Bronchial epithelial cell (primary cell): ENCODE data around the gene NRIP2. TPM values are rescaled to one million over a fixed set of nuclear protein-coding genes. Genes with fewer than 3 reads are reported as not detected.
A peak's percentile ranks its signal among the peaks of the same experiment; 100 is the strongest.

Experiments used
- DNase-seq: peaks from one replicate; pipeline ENCODE4 v3.0.0-alpha.2; 2010; ENCODE audit warnings: low read depth
- FAIRE-seq: peaks from 2 replicates; lab custom pipeline; 2011; peaks lifted over from hg19 to GRCh38; lab: Jason Lieb, UNC
- H3K27me3 ChIP-seq: 2 replicates; pipeline ENCODE4 v1.5.1; 2011; ENCODE audit warnings: low read length; ENCODE audit not compliant: control insufficient read depth, insufficient read depth
- H3K36me3 ChIP-seq: 2 replicates; pipeline ENCODE4 v1.5.1; 2011; ENCODE audit warnings: low read length; ENCODE audit not compliant: control insufficient read depth, insufficient read depth
- H3K4me3 ChIP-seq: 2 replicates; pipeline ENCODE4 v1.5.1; 2011; ENCODE audit warnings: mild to moderate bottlenecking, low read depth, low read length, control low read depth
- CTCF ChIP-seq: IDR thresholded peaks from 2 replicates; pipeline ENCODE4 v1.5.1; 2011; ENCODE audit warnings: mild to moderate bottlenecking, moderate library complexity, low read length, control low read depth, inconsistent platforms; ENCODE audit not compliant: insufficient read depth, severe bottlenecking
- total RNA-seq: library from RNA; depleted of rRNA; stranded (reverse); fragments of >200 nt; gene quantifications from 2 replicates; pipeline ENCODE4 v1.2.1, GENCODE V29; 2014

Gene NRIP2
- total RNA-seq, 1 donor from 2014 or later, result not detected

GRCh38 chr12:2823483-2823882 lies 11.4 kb downstream of the NRIP2 start:
- TF ChIP-seq CTCF, result no peak
- Histone ChIP-seq H3K27me3 (no peaks in the 10 kb centered on the region), H3K36me3 (peaks cover 31% of the 10 kb centered on the region), H3K4me3 (no peak overlapping the region)
- DNase-seq (no peak), FAIRE-seq (no peak)

DNA sequence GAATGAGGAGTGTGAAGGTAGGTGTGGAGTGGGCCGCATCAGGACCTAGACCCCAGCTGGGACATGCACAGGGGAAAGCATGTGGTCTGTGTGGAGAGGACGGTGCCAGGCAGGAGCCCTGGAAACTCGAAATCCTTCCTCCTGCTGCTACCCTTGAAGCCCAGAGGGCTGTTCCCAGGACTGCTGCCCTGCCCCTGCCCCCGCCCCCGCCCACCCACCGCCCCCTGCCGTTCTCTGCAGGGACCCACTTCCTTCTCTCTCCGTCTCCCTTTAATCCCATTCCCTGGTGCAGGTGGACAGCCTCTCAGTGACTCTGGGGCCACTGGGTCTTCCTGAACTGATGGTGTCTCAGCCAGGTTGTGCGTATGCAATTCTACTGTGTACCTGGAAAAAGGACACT lies 14.4 kb downstream of the NRIP2 start:
- H3K36me3 ChIP-seq, result peaks cover 25% of the 10 kb centered on the region
- DNase-seq, result no peak
- TF ChIP-seq CTCF, result no peak
- no peaks in the 10 kb centered on the region for H3K27me3 ChIP-seq
- FAIRE-seq, result no peak
- H3K4me3 ChIP-seq, result no peak overlapping the region

GRCh38 chr12:2819810-2820209 lies 15.0 kb downstream of the NRIP2 start:
- TF ChIP-seq CTCF, result no peak
- FAIRE-seq (no peak), DNase-seq (no peak)
- peaks cover 24% of the 10 kb centered on the region for H3K36me3 ChIP-seq
- no peak overlapping the region for H3K4me3 ChIP-seq
- H3K27me3 ChIP-seq, result no peaks in the 10 kb centered on the region

DNA sequence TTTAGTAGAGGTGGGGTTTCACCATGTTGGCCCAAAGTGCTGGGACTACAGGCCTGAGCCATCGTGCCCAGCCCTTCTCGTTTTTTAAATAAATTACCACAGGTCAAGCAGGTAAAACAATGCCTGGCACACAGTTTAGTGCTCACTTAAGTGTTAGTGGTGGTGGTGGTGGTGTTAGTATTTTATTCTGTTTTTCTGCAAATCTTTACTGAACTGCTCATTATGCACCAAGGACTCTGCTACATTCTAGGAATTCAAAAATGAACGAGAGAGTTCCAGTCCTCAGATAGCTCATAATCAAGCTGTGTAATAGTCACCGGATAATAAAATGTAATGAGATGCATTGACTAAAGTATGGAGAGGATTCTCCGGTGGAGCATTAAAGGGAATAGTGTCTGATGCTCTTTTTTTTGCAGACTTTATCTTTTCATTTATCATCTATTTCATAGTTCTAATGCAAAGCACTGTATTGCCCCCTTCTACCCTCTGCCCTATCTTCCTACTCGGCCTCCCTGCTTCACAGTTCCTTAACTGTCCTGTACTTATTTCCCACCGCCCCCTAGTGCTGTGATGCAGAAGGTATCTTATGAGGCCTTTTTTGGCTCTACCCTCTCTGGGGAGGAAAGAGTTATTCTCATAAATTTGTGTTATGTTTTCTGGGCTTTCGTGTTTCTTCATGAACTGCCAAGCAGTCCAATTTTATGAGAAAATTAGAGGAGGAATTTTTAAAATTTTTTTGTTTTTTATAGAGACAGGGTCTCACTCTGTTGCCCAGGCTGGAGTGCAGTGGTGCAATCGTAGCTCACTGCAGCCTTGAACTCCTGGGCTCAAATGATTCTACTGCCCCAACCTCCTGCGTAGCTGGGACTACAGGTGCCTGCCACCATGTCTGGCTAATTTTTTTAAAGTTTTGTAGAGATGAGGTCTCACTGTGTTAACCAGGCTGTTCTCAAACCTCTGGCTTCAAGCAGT lies 21.3 kb downstream of the NRIP2 start:
- H3K27me3 ChIP-seq, result no peaks in the 10 kb centered on the region
- DNase-seq (peak; percentile 53), FAIRE-seq (no peak)
- TF ChIP-seq CTCF, result peak; percentile 57
- peaks cover 6% of the 10 kb centered on the region for H3K36me3 ChIP-seq
- H3K4me3 ChIP-seq, result peak overlapping the region; percentile 85

GRCh38 chr12:2812290-2813213 lies 22.3 kb downstream of the NRIP2 start, which contains the start of gene ITFG2:
TSS of gene ITFG2 (plus strand) at chr12:2812668. CDS start at chr12:2812761, 93 bp downstream.
- H3K4me3 ChIP-seq, result peak within 1 kb of the TSS; percentile 85
- DNase-seq (peak; percentile 95), FAIRE-seq (no peak)
- H3K27me3 ChIP-seq, result no peaks in the 10 kb centered on the region
- H3K36me3 ChIP-seq, result no peaks in the 10 kb centered on the region
- TF ChIP-seq CTCF, result no peak
